Measurements from ENCODE around the gene CRELD1. TPM values are rescaled to one million over a fixed set of nuclear protein-coding genes. Genes with fewer than 3 reads are reported as not detected.

The CRELD1 gene
- total and polyA plus RNA-seq, 2 of the 13 experiments (the other 11 are each of a cell fraction or from before 2014, with no cell fraction given) = 27.1 to 61.9 TPM

DNA sequence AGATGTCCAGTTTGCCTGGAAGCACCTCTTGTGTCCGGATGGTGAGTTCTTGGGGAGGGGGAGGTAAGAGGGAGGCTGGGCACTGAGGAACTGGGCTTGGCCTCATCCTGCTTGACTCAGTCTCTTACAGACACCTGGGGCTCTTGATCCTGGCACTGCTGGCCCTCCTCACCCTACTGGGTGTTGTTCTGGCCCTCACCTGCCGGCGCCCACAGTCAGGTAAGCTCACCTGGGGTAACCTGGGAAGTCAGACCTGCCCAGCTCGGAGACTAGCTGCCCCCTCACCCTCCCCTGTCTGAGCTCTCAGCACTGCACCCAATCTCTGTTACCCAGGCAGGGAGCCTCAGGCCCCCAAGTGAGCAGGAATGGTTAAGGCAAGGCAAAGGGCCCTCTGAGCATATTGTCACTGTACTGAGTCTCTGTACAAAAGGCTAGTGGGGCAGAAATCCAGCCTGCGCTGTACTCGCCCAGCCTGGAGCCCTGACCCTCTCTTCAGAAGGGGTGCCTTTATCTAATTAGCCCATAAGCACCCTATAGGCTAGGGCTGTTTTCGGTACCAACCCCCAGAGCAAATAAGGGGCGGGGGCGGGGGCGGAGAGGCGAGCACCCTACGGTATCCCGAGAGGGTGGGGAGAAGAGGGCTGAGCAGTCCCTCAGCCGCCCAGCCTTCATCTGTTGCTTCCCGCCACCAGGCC, 18.9 kb upstream of the CRELD1 start (continued):
- TF ChIP-seq LCORL (IDR thresholded peaks at IDR 0.05) (no peak), LCORL (CRISPR knock-in tag; IDR thresholded peaks at IDR 0.05) (no peak), NKX3-1 (CRISPR knock-in tag; IDR thresholded peaks at IDR 0.05) (no peak; the same call in 1 of the 2 replicates), ZBTB20 (CRISPR knock-in tag; IDR thresholded peaks at IDR 0.05; ENCODE audit: borderline replicate concordance, low read depth) (no peak), NFRKB (IDR thresholded peaks at IDR 0.05) (no peak), PPARG (CRISPR knock-in tag; conservative IDR thresholded peaks at IDR 0.05) (no peak), PTBP1 (IDR thresholded peaks at IDR 0.05; ENCODE audit: low read depth, low read length, poor library complexity, severe bottlenecking) (no peak), NR2C2 (CRISPR knock-in tag; IDR thresholded peaks at IDR 0.05; ENCODE audit: borderline replicate concordance) (no peak), ZBTB42 (CRISPR knock-in tag; IDR thresholded peaks at IDR 0.05) (0 out of 2 replicates have a peak, but pooled peaks have one; percentile 62), CENPT (CRISPR knock-in tag; IDR thresholded peaks at IDR 0.05; ENCODE audit: low read depth) (no peak), SP5 (CRISPR knock-in tag; IDR thresholded peaks at IDR 0.05; ENCODE audit: borderline replicate concordance, low read depth) (peak; percentile 40; the same call in 1 of the 2 replicates), NCOA5 (CRISPR knock-in tag; IDR thresholded peaks at IDR 0.05) (no peak), KDM2A (CRISPR knock-in tag; IDR thresholded peaks at IDR 0.05; ENCODE audit: borderline replicate concordance, low read depth) (peak; percentile 9; the same call in 1 of the 2 replicates), GLI4 (CRISPR knock-in tag; IDR thresholded peaks at IDR 0.05; ENCODE audit: borderline replicate concordance) (no peak), HMG20A (CRISPR knock-in tag; IDR thresholded peaks at IDR 0.05; ENCODE audit: borderline replicate concordance) (no peak), ZNF44 (CRISPR knock-in tag; IDR thresholded peaks at IDR 0.05) (no peak), ZNF629 (CRISPR knock-in tag; conservative IDR thresholded peaks at IDR 0.05) (peak; percentile 23; the same call in 1 of the 2 replicates), ZNF136 (CRISPR knock-in tag; IDR thresholded peaks at IDR 0.05; ENCODE audit: low read depth) (no peak)
- TF ChIP-seq, protein P1, sequence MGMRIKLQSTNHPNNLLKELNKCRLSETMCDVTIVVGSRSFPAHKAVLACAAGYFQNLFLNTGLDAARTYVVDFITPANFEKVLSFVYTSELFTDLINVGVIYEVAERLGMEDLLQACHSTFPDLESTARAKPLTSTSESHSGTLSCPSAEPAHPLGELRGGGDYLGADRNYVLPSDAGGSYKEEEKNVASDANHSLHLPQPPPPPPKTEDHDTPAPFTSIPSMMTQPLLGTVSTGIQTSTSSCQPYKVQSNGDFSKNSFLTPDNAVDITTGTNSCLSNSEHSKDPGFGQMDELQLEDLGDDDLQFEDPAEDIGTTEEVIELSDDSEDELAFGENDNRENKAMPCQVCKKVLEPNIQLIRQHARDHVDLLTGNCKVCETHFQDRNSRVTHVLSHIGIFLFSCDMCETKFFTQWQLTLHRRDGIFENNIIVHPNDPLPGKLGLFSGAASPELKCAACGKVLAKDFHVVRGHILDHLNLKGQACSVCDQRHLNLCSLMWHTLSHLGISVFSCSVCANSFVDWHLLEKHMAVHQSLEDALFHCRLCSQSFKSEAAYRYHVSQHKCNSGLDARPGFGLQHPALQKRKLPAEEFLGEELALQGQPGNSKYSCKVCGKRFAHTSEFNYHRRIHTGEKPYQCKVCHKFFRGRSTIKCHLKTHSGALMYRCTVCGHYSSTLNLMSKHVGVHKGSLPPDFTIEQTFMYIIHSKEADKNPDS (CRISPR knock-in tag; IDR thresholded peaks at IDR 0.05) = no peak
- TF ChIP-seq, protein P2, sequence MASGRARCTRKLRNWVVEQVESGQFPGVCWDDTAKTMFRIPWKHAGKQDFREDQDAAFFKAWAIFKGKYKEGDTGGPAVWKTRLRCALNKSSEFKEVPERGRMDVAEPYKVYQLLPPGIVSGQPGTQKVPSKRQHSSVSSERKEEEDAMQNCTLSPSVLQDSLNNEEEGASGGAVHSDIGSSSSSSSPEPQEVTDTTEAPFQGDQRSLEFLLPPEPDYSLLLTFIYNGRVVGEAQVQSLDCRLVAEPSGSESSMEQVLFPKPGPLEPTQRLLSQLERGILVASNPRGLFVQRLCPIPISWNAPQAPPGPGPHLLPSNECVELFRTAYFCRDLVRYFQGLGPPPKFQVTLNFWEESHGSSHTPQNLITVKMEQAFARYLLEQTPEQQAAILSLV (CRISPR knock-in tag; IDR thresholded peaks at IDR 0.05; ENCODE audit: borderline replicate concordance) = no peak
- TF ChIP-seq, protein P3, sequence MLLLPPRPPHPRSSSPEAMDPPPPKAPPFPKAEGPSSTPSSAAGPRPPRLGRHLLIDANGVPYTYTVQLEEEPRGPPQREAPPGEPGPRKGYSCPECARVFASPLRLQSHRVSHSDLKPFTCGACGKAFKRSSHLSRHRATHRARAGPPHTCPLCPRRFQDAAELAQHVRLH (CRISPR knock-in tag; IDR thresholded peaks at IDR 0.05; ENCODE audit: borderline replicate concordance, low read depth) = no peak
- TF ChIP-seq, protein P4, sequence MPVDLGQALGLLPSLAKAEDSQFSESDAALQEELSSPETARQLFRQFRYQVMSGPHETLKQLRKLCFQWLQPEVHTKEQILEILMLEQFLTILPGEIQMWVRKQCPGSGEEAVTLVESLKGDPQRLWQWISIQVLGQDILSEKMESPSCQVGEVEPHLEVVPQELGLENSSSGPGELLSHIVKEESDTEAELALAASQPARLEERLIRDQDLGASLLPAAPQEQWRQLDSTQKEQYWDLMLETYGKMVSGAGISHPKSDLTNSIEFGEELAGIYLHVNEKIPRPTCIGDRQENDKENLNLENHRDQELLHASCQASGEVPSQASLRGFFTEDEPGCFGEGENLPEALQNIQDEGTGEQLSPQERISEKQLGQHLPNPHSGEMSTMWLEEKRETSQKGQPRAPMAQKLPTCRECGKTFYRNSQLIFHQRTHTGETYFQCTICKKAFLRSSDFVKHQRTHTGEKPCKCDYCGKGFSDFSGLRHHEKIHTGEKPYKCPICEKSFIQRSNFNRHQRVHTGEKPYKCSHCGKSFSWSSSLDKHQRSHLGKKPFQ (CRISPR knock-in tag; IDR thresholded peaks at IDR 0.05; ENCODE audit: insufficient replicate concordance) = no peak
